ENCODE measurements around the gene OBP2B.
"Not testable (repeated sequence)": the region's sequence is repeated elsewhere in the genome, so short reads cannot be mapped to it uniquely, and the experiment has no call there.

DNA sequence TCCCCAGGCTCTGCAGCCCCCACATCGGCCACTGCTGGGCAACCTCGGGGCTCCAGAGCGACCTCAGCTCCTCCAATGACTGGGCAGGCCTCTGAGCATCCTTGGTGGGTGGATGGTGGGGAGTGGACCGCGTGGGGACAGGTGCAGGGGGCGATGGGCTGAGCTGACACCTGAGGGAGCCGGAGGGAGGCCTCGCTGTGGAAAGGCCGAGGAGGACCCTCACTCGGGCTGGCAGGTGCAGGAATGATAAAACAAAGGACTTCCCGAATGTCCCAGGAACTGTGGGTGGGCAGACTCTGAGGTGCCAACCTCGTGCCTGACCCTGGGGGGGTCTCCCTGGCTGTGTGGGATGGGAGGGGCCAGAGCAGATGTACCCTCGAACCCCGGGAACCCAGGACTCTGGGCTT is 3.6 kb downstream of the OBP2B start:
- TF ChIP-seq POLR2AphosphoS5 (IDR thresholded peaks at IDR 0.05), result not testable (repeated sequence)
- TF ChIP-seq, protein P1, sequence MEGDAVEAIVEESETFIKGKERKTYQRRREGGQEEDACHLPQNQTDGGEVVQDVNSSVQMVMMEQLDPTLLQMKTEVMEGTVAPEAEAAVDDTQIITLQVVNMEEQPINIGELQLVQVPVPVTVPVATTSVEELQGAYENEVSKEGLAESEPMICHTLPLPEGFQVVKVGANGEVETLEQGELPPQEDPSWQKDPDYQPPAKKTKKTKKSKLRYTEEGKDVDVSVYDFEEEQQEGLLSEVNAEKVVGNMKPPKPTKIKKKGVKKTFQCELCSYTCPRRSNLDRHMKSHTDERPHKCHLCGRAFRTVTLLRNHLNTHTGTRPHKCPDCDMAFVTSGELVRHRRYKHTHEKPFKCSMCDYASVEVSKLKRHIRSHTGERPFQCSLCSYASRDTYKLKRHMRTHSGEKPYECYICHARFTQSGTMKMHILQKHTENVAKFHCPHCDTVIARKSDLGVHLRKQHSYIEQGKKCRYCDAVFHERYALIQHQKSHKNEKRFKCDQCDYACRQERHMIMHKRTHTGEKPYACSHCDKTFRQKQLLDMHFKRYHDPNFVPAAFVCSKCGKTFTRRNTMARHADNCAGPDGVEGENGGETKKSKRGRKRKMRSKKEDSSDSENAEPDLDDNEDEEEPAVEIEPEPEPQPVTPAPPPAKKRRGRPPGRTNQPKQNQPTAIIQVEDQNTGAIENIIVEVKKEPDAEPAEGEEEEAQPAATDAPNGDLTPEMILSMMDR (IDR thresholded peaks at IDR 0.05), result not testable (repeated sequence)
